ENCODE data around the gene TOX3. TPM values are rescaled to one million over a fixed set of nuclear protein-coding genes. Genes with fewer than 3 reads are reported as not detected.
A peak's percentile ranks its signal among the peaks of the same experiment; 100 is the strongest.

The TOX3 gene
- total RNA-seq, 3 donors from 2014 or later (not counting 1 experiment from before 2014, with no cell fraction given), result not detected

GRCh38 chr16:52549011-52549692 is 2.2 kb upstream of the TOX3 start:
- Histone ChIP-seq H3K36me3 (ENCODE audit: control insufficient read depth, insufficient read depth, low read length) (no peaks in the 10 kb centered on the region), H3K4me1 (ENCODE audit: control insufficient read depth, insufficient read depth, low read length) (no peaks in the 10 kb centered on the region), H3K27ac (ENCODE audit: low read length) (no peak overlapping the region), H3K4me3 (ENCODE audit: low read length) (no peak overlapping the region), H3K9me3 (ENCODE audit: control insufficient read depth, insufficient read depth, low read length) (no peaks in the 10 kb centered on the region), H3K27me3 (ENCODE audit: control insufficient read depth, insufficient read depth, low read length) (peaks cover 14% of the 10 kb centered on the region)
- Mint-ChIP-seq H3K36me3 (no peaks in the 10 kb centered on the region), H3K27ac (no peak overlapping the region), H3K4me1 (no peaks in the 10 kb centered on the region), H3K9me3 (no peaks in the 10 kb centered on the region), H3K27me3 (ENCODE audit: low read depth in 2 of 2) (peaks cover 23 to 53% of the 10 kb centered on the region in 2 donors), H3K4me3 (no peak overlapping the region)
- no peak for ATAC-seq
- TF ChIP-seq, protein P1, sequence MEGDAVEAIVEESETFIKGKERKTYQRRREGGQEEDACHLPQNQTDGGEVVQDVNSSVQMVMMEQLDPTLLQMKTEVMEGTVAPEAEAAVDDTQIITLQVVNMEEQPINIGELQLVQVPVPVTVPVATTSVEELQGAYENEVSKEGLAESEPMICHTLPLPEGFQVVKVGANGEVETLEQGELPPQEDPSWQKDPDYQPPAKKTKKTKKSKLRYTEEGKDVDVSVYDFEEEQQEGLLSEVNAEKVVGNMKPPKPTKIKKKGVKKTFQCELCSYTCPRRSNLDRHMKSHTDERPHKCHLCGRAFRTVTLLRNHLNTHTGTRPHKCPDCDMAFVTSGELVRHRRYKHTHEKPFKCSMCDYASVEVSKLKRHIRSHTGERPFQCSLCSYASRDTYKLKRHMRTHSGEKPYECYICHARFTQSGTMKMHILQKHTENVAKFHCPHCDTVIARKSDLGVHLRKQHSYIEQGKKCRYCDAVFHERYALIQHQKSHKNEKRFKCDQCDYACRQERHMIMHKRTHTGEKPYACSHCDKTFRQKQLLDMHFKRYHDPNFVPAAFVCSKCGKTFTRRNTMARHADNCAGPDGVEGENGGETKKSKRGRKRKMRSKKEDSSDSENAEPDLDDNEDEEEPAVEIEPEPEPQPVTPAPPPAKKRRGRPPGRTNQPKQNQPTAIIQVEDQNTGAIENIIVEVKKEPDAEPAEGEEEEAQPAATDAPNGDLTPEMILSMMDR (IDR thresholded peaks at IDR 0.05), result no peak
- intact Hi-C loops (cut with micrococcal nuclease), result no loop called here
- 13% methylated on average over 9 of the region's 11 CpGs for WGBS (ENCODE audit: insufficient coverage)
- DNase-seq, result no peak

- Mint-ChIP-seq H3K27ac (no peak overlapping the region), H3K27me3 (ENCODE audit: low read depth in 2 of 2) (peaks cover 23 to 58% of the 10 kb centered on the region in 2 donors), H3K4me1 (no peaks in the 10 kb centered on the region), H3K36me3 (peaks cover 5% of the 10 kb centered on the region), H3K4me3 (no peak overlapping the region), H3K9me3 (peaks cover 0 to 2% of the 10 kb centered on the region in 2 donors)
- 15% methylated on average over 9 of the region's 10 CpGs for WGBS (ENCODE audit: insufficient coverage)
- DNase-seq (no peak), ATAC-seq (no peak)
- no peak overlapping the region for H3K4me3 ChIP-seq (ENCODE audit: low read length)
- peaks cover 16% of the 10 kb centered on the region for H3K27me3 ChIP-seq (ENCODE audit: control insufficient read depth, insufficient read depth, low read length)
- no peak overlapping the region for H3K27ac ChIP-seq (ENCODE audit: low read length)
- no peaks in the 10 kb centered on the region for H3K4me1 ChIP-seq (ENCODE audit: control insufficient read depth, insufficient read depth, low read length)
- intact Hi-C loops (cut with micrococcal nuclease), result no loop called here
- no peaks in the 10 kb centered on the region for H3K9me3 ChIP-seq (ENCODE audit: control insufficient read depth, insufficient read depth, low read length)
- H3K36me3 ChIP-seq (ENCODE audit: control insufficient read depth, insufficient read depth, low read length), result no peaks in the 10 kb centered on the region
- TF ChIP-seq, protein P1 (IDR thresholded peaks at IDR 0.05), result no peak
These were observed 1.5 kb upstream of the TOX3 start for GRCh38 chr16:52548261-52549010.

DNA sequence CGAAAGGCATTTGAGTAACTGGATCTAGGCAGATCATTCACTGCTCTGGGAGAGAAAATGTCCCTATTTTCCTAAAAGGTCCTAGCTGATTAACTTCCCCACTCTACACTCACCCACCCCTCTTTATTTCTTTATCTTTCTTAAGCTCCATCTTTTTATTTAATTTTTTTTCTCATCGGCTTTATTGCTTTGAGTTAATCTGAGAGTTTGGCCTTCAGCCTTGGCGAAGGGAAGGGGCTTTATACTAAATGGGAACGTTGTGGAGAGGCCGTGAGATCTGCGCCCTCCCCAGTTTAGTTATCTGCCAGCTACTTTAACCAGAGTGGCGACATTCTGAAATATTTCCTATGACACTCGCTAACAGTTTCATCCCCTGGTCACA is 882 bp upstream of the TOX3 start:
- peaks cover 16% of the 10 kb centered on the region for H3K27me3 ChIP-seq (ENCODE audit: control insufficient read depth, insufficient read depth, low read length)
- no peaks in the 10 kb centered on the region for H3K9me3 ChIP-seq (ENCODE audit: control insufficient read depth, insufficient read depth, low read length)
- H3K27ac ChIP-seq (ENCODE audit: low read length), result no peak overlapping the region
- H3K36me3 Mint-ChIP-seq, result peaks cover 6% of the 10 kb centered on the region
- intact Hi-C loops (cut with micrococcal nuclease), result no loop called here
- no peak overlapping the region for H3K27ac Mint-ChIP-seq
- 26% methylated on average over 7 of the region's 8 CpGs for WGBS (ENCODE audit: insufficient coverage)
- H3K4me1 Mint-ChIP-seq, result no peaks in the 10 kb centered on the region
- TF ChIP-seq, protein P1 (IDR thresholded peaks at IDR 0.05), result no peak
- H3K4me3 Mint-ChIP-seq, result peak overlapping the region; percentile 31
- H3K4me1 ChIP-seq (ENCODE audit: control insufficient read depth, insufficient read depth, low read length), result no peaks in the 10 kb centered on the region
- no peaks in the 10 kb centered on the region for H3K36me3 ChIP-seq (ENCODE audit: control insufficient read depth, insufficient read depth, low read length)
- peaks cover 0 to 2% of the 10 kb centered on the region in 2 donors for H3K9me3 Mint-ChIP-seq
- no peak overlapping the region for H3K4me3 ChIP-seq (ENCODE audit: low read length)
- DNase-seq (no peak), ATAC-seq (no peak)
- peaks cover 23 to 64% of the 10 kb centered on the region in 2 donors for H3K27me3 Mint-ChIP-seq (ENCODE audit: low read depth in 2 of 2)

Measured in natural killer cell (primary cell).